Activated CD4-positive, alpha-beta T cell treated with anti-CD3 and anti-CD28 coated beads, Interleukin-2, Interleukin-4, amounts not matched to agents 100 ng/mL and 50 ng/mL, durations not matched to agents 16 hours and 8 hours (primary cell): ENCODE data around the gene CCL11.
A peak's percentile ranks its signal among the peaks of the same experiment; 100 is the strongest.
"Not testable (repeated sequence)": the region's sequence is repeated elsewhere in the genome, so short reads cannot be mapped to it uniquely, and the experiment has no call there.

Experiments
- DNase-seq: peaks from one replicate; pipeline ENCODE4 v3.0.0-alpha.2; 2020; ENCODE audit warnings: low spot score

CCL11 gene

DNA sequence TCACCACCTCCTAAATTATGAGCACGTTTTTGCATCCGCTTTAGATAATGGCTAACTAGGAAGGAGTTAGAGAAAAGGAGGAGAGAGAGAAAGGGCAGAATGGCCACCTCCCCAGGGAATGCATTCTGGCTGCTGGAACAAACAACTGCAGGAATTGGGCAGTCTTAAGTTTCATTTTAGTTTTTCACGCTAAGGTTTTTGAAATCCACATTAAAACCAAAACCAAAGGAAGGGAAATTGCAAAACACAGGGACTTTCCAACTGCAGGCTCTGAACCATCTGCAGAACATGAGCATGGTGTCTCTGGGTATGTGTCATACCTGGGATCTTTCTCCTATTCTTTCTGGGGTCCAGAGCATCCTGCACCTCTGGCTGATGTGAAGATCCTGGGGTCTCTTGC is 21.6 kb downstream of the CCL11 start:
- DNase-seq, result peak; percentile 25

DNA sequence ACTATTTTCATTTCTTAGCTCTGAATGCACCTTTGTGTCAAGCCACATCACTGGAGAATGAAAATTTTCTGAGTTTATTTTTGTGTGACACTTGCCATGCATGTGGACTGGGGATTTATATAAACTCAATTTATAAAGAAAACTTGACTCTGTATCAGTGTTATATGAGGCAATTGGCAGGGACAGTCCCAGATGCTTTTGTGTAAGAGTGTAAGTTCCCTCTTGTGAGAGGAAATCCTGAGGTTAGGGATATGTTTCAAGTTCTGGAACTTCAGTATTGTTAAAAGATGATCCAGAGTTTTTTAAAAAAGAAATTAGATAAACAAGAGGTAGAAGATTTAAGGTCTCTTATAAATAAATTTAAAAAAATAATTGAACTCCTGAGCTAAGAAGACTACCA is 22.8 kb downstream of the CCL11 start:
- DNase-seq, result no peak

DNA sequence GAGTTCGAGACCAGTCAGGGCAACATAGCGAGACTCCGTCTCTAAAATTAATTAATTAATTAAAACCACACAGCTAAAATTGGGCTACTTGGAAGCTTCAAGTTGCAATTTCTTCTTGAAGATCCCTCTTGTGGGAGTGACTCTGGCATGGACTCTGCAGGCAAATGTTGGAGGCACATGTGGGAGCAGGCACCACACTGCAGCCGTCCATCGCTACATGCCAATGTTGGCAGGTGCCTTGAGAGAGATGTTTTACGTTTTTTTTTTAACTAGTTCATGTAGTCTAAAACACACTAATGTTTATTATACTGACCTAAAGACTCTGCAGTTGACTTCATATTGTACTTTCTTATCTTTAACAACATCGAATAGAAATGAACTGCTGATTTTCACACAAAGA is 25.7 kb downstream of the CCL11 start:
- DNase-seq, result no peak

DNA sequence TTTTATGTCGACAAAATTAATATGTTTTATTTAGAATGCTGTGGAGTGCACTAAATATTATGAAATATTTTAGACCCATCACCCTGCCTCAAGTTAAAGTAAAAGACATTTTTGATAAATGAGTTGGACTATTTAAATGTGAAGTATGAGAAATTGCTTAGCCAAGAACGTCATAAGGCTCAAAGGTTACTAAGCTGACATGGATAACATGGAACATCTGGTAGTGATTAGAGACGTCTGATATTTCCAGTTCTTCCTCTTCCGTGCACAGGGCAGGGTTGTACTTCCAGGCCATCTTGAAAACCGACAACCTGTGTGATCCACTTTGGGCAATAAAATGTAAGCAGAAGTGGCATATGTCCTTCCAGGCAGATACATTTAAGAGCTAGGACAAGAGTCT is 26.5 kb downstream of the CCL11 start:
- no peak for DNase-seq

DNA sequence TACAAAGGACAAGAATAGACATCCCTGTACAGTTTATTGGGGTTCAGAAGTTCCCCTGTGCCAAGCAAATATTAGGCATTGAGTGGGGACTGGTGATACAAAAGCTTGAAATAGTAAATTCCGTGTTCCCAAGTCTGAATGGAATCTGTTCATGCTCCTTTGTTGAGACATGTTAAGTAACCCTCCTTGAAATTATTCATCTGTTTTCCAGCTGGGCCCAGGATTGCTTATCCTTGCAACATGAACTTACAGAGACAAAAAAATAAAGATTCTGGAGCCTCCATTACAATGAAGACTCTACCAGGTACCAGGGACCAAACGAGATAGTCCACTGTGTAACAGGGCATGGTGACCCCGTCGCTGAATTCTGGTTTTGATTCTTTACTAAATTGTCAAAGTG is 27.6 kb downstream of the CCL11 start:
- no peak for DNase-seq

DNA sequence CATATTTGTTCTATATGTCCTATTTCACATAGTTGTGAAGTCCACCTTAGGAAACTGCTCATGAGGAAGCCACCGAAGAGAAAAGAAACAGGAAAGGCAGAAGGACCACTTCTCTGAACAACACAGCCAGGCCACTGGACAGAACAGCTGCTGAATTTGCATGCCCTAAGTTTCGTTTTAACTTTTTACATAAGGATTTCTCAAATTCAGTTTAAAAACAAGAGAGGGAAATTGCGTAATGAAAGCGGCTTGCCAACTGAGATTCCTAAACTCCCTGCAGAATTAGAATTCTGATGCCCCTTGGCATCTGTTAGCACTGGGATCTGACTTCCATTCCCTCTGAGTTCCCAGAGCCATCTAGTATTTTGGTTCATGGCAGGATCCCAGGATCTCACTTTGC is 28.7 kb downstream of the CCL11 start:
- DNase-seq, result no peak

DNA sequence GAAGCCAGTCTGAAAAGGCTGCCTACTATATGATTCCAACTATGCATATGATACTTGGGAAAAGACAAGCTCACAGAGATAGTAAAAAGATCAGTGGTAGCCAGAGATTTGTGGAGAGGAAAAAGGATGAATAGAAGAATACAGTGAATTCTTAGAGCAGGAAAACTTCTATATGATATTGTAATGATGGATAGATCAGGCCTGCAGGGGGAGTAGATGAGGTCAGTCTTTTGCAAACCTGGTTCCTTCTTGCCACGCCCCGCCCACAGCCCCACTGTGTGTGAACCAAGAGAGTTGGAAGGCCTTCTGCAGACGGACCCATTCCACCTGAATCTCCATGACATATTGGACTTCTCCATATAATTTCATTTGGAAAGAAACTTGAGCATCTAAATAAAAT is 32.9 kb downstream of the CCL11 start:
- DNase-seq, result peak; percentile 5

DNA sequence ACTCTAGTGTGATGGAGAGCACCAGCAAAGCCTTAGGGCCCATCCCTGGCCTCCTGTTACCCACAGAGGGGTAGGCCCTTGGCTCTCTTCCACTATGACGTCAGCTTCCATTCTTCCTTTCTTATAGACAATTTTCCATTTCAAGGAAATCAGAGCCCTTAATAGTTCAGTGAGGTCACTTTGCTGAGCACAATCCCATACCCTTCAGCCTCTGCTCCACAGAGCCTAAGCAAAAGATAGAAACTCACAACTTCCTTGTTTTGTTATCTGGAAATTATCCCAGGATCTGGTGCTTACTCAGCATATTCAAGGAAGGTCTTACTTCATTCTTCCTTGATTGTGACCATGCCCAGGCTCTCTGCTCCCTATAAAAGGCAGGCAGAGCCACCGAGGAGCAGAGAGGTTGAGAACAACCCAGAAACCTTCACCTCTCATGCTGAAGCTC is 33.5 kb downstream of the CCL11 start, which contains the start of gene CCL8:
Gene CCL8, plus strand, starts transcription at position 397 of the 445 bp plus-strand sequence. CDS start 67 bp downstream, outside the sequence.
- no peak for DNase-seq

DNA sequence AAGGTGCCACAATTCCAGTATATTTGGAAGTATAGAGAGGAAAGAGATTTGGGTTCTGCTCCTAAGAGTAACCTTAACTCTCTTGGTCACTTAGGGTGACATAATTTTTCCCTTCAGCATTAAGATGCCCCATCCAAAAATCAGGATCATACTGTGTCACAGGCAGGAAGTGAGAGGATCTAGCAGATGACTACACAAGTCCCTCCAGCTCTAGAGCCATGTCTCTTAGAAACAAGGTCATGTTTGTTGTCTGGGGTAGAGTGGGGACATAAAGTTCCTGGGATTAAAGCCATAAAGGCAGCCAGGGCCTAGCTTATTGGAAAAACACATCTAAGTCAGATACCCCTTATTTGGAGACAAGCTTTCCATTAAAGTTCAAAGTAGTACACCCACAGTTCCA is 36.4 kb downstream of the CCL11 start:
- DNase-seq, result no peak

DNA sequence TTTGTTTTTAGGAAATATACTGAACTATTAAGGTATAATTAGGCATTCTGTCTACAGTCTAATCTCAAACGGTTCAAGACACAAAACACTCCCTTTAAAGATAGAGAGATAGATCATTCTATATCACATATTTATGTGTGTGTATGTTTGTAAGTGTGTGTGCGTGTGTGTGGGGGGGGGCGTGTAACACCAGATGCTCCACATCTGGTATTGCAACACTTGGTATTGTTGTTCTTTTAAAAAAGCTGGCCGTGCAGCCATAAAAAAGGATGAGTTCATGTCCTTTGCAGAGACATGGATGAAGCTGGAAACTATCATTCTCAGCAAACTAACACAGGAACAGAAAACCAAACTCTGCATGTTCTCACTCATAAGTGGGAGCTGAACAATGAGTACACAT is 42.0 kb downstream of the CCL11 start:
- DNase-seq, result not testable (repeated sequence)

DNA sequence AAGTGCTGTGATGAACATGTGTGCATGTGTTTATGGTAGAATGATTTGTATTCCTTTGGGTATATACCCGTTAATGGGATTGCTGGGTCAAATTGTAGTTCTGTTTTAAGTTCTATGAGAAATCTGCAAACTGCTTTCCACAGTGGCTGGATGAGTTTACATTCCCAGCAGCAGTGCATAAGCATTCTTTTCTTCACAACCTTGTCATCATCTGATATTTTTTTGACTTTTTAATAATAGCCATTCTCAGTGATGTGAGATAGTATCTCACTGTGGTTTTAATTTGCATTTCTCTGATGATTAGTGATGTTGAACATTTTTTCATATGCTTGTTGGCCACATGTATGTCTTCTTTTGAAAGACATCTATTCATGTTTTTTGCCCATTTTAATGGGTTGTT is 52.2 kb downstream of the CCL11 start:
- no peak for DNase-seq
